ENCODE results near the gene SOBP. TPM values are rescaled to one million over a fixed set of nuclear protein-coding genes. Genes with fewer than 3 reads are reported as not detected.
A peak's percentile ranks its signal among the peaks of the same experiment; 100 is the strongest.

Gene SOBP
- total RNA-seq, 4 donors from 2014 or later = 0.27 to 2.7 (median 1.5) TPM

DNA sequence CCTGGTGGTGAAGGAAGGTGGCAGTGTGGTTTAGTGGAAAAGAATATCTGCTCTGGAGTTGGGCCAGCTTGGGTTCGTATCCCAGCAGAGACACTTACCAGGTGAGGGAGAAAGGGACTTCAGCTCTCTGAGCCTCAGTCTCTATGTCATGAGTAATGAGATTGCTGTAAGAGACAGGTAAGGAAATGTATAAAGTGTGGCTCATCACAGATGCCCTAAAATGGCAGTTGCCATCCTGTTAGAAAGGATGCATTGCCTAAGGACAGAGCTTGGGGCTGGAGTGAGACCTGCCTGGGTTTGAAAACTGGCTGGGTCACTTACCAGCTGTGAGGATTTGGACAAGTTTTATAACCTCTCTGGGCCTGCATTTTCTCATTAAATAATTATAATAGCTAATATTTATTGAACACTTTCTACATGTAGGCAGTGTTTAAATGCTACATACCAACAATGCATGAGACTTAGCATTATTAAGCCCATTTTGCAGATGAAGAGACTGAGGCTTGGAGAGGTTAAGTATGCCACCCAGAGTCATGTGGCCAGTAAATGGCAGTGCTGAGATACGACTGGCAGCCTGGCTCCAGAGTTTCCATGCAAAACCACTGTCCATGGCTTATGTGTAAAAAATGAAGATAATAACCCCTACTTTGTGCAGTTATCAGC, 157.0 kb downstream of the SOBP start:
- WGBS, 2 donors = 80 to 86% methylated on average over 2 of the region's 2 CpGs
- intact Hi-C loops (cut with DNase I; ENCODE audit: low total_unique reads) = no loop called here
- no peak overlapping the region for H3K4me3 ChIP-seq (ENCODE audit: low read depth, poor library complexity, severe bottlenecking)
- DNase-seq (ENCODE audit: low spot score in 2 of 2) = no peak
- TF ChIP-seq, protein P1, sequence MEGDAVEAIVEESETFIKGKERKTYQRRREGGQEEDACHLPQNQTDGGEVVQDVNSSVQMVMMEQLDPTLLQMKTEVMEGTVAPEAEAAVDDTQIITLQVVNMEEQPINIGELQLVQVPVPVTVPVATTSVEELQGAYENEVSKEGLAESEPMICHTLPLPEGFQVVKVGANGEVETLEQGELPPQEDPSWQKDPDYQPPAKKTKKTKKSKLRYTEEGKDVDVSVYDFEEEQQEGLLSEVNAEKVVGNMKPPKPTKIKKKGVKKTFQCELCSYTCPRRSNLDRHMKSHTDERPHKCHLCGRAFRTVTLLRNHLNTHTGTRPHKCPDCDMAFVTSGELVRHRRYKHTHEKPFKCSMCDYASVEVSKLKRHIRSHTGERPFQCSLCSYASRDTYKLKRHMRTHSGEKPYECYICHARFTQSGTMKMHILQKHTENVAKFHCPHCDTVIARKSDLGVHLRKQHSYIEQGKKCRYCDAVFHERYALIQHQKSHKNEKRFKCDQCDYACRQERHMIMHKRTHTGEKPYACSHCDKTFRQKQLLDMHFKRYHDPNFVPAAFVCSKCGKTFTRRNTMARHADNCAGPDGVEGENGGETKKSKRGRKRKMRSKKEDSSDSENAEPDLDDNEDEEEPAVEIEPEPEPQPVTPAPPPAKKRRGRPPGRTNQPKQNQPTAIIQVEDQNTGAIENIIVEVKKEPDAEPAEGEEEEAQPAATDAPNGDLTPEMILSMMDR (IDR thresholded peaks at IDR 0.05) = no peak
- no peak for TF ChIP-seq POLR2A (IDR thresholded peaks at IDR 0.05)

DNA sequence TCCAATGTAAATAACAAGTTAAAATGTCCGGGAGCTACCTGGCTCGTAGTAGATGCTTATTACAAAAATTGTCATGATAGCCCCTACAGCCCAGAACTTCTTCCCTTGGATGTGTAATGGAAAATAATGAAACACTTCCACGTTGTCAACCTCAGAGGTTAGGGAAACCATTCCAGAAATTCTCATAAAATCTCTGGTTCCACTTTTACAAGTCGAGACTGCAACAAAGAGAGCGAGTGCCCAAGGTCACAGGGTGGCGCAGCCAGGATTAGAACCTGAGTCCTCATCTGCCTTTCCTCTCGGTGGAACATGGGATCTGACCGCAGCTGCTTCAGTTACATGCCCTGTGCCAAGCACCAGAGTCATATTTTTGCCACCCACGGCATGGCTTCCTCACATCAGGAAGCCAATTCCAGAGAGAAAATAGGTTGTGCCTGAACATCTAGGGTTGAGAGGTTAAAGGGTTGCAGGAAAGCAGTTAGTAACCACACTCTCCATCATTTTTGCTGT, 157.6 kb downstream of the SOBP start:
- peak in 1 of 2 donors; percentile 76 for DNase-seq (ENCODE audit: low spot score in 2 of 2)
- intact Hi-C loops (cut with DNase I; ENCODE audit: low total_unique reads) = no loop called here
- 83 to 85% methylated on average over 9 of the region's 9 CpGs for WGBS, 2 donors
- TF ChIP-seq POLR2A (IDR thresholded peaks at IDR 0.05) = no peak
- H3K4me3 ChIP-seq (ENCODE audit: low read depth, poor library complexity, severe bottlenecking) = no peak overlapping the region

DNA sequence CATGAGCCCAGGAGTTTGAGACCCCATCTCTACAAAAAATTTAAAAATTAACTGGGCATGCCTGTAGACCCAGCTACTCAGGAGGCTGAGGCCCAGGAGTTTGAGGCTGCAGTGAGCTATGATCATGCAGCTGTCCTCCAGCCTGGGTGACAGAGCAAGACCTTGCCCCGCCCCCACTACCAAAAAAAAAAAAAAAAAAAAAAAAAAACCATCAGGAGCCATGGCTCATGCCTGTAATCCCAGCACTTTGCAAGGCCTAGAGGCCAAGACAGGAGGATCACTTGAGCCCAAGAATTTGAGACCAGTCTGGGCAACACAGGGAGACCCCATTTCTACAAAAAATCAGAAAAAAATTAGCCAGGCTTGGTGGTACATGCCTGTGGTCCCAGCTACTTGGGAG, 159.1 kb downstream of the SOBP start:
- intact Hi-C loops (cut with DNase I; ENCODE audit: low total_unique reads) = no loop called here
- no peak overlapping the region for H3K4me3 ChIP-seq (ENCODE audit: low read depth, poor library complexity, severe bottlenecking)
- DNase-seq (ENCODE audit: low spot score in 2 of 2) = no peak
- TF ChIP-seq, protein P1 (IDR thresholded peaks at IDR 0.05) = no peak
- no peak for TF ChIP-seq POLR2A (IDR thresholded peaks at IDR 0.05)
- WGBS, 2 donors = 93 to 100% methylated on average over 1 of the region's 1 CpG

DNA sequence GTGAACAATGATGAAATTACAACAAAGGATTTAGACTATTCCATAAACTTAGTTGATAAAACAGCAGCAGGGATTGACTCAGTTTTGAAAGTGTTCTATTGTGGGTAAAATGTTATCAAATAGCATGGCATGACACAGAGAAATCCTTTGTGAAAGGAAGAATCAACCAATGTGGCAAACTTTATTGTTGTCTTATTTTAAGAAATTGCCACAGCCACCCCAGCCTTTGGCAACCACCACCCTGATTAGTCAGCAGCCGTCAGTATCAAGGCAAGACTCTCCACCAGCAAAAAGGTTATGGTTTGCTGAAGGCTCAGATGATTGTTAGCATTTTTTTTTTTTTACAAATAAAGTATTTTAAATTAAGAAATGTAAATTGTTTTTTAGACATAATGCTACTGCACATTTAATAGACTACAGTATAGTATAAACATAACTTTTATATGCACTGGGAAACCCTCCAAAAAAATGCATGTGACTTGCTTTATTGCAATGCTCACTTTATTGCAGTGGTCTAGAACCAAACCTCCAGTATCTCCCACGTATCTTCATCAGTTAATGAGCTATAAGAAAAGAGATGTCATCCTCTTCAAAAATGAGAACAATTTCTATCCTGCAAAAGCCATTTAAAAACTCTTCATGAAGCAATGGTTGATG, 162.7 kb downstream of the SOBP start:
- WGBS, 2 donors = 59 to 65% methylated on average over 2 of the region's 2 CpGs
- TF ChIP-seq POLR2A (IDR thresholded peaks at IDR 0.05) = no peak
- TF ChIP-seq, protein P1 (IDR thresholded peaks at IDR 0.05) = no peak
- intact Hi-C loops (cut with DNase I; ENCODE audit: low total_unique reads) = no loop called here
- DNase-seq (ENCODE audit: low spot score in 2 of 2) = peak in 1 of 2 donors; percentile 68
- H3K4me3 ChIP-seq (ENCODE audit: low read depth, poor library complexity, severe bottlenecking) = no peak overlapping the region

DNA sequence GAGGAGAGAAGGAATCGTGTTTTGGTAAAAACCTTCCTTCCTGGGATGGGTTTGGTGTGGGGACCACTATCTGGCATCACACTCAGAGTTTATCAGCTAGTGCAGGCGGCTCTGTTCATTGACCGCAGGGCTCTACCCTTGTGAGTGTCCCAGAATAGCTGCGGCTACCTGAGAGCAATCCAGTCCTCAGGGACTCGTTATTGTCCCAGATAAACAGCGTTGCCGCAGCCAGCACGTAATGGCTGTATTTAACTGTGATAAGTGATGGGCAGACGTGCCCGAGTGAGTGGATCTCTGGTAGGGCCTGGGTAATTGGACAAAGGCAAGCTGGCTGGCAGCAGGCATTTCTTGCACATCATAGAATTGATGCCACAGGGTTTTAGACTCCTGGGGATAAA, 163.3 kb downstream of the SOBP start:
- no peak overlapping the region for H3K4me3 ChIP-seq (ENCODE audit: low read depth, poor library complexity, severe bottlenecking)
- TF ChIP-seq, protein P1 (IDR thresholded peaks at IDR 0.05) = no peak
- TF ChIP-seq POLR2A (IDR thresholded peaks at IDR 0.05) = no peak
- WGBS, 2 donors = 89 to 90% methylated on average over 10 of the region's 10 CpGs
- intact Hi-C loops (cut with DNase I; ENCODE audit: low total_unique reads) = no loop called here
- DNase-seq (ENCODE audit: low spot score in 2 of 2) = no peak

DNA sequence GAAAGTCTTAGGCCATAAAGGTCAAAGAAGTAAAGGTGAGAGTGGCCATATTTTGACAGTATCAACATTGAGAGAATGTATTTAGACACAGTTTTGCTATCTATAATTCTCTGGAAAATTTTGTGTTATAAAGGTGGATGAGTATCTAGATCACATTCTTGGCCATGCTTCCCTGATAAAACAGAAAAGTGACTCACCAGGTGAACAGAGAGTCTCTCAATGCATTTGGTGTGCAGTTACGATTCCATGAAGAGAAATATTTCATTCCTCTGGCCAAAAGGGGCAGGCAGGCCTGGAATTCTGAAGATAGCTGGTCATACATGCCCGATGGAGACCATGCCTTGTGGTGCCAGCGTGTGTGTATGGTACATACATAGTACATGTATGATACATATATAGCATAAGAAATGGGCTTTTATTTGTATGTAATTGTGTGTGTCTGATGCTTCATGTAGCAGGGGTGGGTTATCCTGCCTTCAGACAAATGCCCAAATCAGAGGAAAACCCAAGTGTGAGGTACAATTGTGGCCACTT, 164.0 kb downstream of the SOBP start:
- TF ChIP-seq, protein P1 (IDR thresholded peaks at IDR 0.05) = no peak
- no peak for TF ChIP-seq POLR2A (IDR thresholded peaks at IDR 0.05)
- DNase-seq (ENCODE audit: low spot score in 2 of 2) = no peak
- intact Hi-C loops (cut with DNase I; ENCODE audit: low total_unique reads) = no loop called here
- 82 to 92% methylated on average over 3 of the region's 3 CpGs for WGBS, 2 donors
- no peak overlapping the region for H3K4me3 ChIP-seq (ENCODE audit: low read depth, poor library complexity, severe bottlenecking)
